ENCODE measurements around the gene PCNX2.

PCNX2 gene

GRCh38 chr1:233327651-233328141 is 32.2 kb upstream of the PCNX2 start, which contains the start of gene MAP3K21:
Gene MAP3K21 (plus strand): TSS chr1:233327724. CDS start chr1:233328029, 305 bp downstream.
- FAIRE-seq (no peak), DNase-seq (ENCODE audit: insufficient read length, low spot score) (no peak)
- peak; percentile 74 for TF ChIP-seq POLR2A (IDR thresholded peaks at IDR 0.05; ENCODE audit: low read depth, low read length)

- FAIRE-seq, result no peak
Observed at GRCh38 chr1:233326811-233327650, 31.5 kb upstream of the PCNX2 start.

GRCh38 chr1:233326319-233326718 is 30.8 kb upstream of the PCNX2 start:
- FAIRE-seq (no peak), DNase-seq (ENCODE audit: insufficient read length, low spot score) (no peak)
- no peak for TF ChIP-seq POLR2A (IDR thresholded peaks at IDR 0.05; ENCODE audit: low read depth, low read length)

More at GRCh38 chr1:233326811-233327650, 31.5 kb upstream of the PCNX2 start:
- peak; percentile 87 for DNase-seq (ENCODE audit: insufficient read length, low spot score)
- no peak for TF ChIP-seq POLR2A (IDR thresholded peaks at IDR 0.05; ENCODE audit: low read depth, low read length)

- FAIRE-seq, result no peak
Observed at GRCh38 chr1:233323718-233324117, 28.2 kb upstream of the PCNX2 start.

GRCh38 chr1:233320023-233320422 is 24.5 kb upstream of the PCNX2 start:
- no peak for TF ChIP-seq POLR2A (IDR thresholded peaks at IDR 0.05; ENCODE audit: low read depth, low read length)
- DNase-seq (ENCODE audit: insufficient read length, low spot score), result no peak
- no peak for FAIRE-seq

More at GRCh38 chr1:233323718-233324117, 28.2 kb upstream of the PCNX2 start:
- TF ChIP-seq POLR2A (IDR thresholded peaks at IDR 0.05; ENCODE audit: low read depth, low read length), result no peak
- no peak for DNase-seq (ENCODE audit: insufficient read length, low spot score)

- DNase-seq (ENCODE audit: insufficient read length, low spot score), result no peak
- no peak for FAIRE-seq
- no peak for TF ChIP-seq POLR2A (IDR thresholded peaks at IDR 0.05; ENCODE audit: low read depth, low read length)
Observed at GRCh38 chr1:233319272-233319671, 23.7 kb upstream of the PCNX2 start.

GRCh38 chr1:233316473-233316872 is 20.9 kb upstream of the PCNX2 start:
- no peak for TF ChIP-seq POLR2A (IDR thresholded peaks at IDR 0.05; ENCODE audit: low read depth, low read length)
- FAIRE-seq, result no peak
- no peak for DNase-seq (ENCODE audit: insufficient read length, low spot score)

- DNase-seq (ENCODE audit: insufficient read length, low spot score) (no peak), FAIRE-seq (no peak)
- no peak for TF ChIP-seq POLR2A (IDR thresholded peaks at IDR 0.05; ENCODE audit: low read depth, low read length)
Observed at GRCh38 chr1:233315718-233316301, 20.3 kb upstream of the PCNX2 start.

- DNase-seq (ENCODE audit: insufficient read length, low spot score), result no peak
- FAIRE-seq, result peak; percentile 36
- TF ChIP-seq POLR2A (IDR thresholded peaks at IDR 0.05; ENCODE audit: low read depth, low read length), result no peak
Observed at GRCh38 chr1:233313434-233314155, 18.1 kb upstream of the PCNX2 start.

- peak; percentile 48 for FAIRE-seq
- TF ChIP-seq POLR2A (IDR thresholded peaks at IDR 0.05; ENCODE audit: low read depth, low read length), result no peak
- no peak for DNase-seq (ENCODE audit: insufficient read length, low spot score)
Observed at GRCh38 chr1:233304489-233305102, 9.1 kb upstream of the PCNX2 start.

- no peak for DNase-seq (ENCODE audit: insufficient read length, low spot score)
- TF ChIP-seq POLR2A (IDR thresholded peaks at IDR 0.05; ENCODE audit: low read depth, low read length), result no peak
- FAIRE-seq, result no peak
Observed at GRCh38 chr1:233300326-233300725, 4.8 kb upstream of the PCNX2 start.

GRCh38 chr1:233299450-233299849 is 3.9 kb upstream of the PCNX2 start:
- DNase-seq (ENCODE audit: insufficient read length, low spot score) (no peak), FAIRE-seq (no peak)

GRCh38 chr1:233295975-233296322 is 424 bp upstream of the PCNX2 start:
- TF ChIP-seq POLR2A (IDR thresholded peaks at IDR 0.05; ENCODE audit: low read depth, low read length), result no peak
- FAIRE-seq, result no peak
- no peak for DNase-seq (ENCODE audit: insufficient read length, low spot score)

More at GRCh38 chr1:233299450-233299849, 3.9 kb upstream of the PCNX2 start:
- TF ChIP-seq POLR2A (IDR thresholded peaks at IDR 0.05; ENCODE audit: low read depth, low read length), result no peak

GRCh38 chr1:233294913-233295236 is 650 bp downstream of the PCNX2 start:
- DNase-seq (ENCODE audit: insufficient read length, low spot score) (peak; percentile 34), FAIRE-seq (peak; percentile 11)
- TF ChIP-seq POLR2A (IDR thresholded peaks at IDR 0.05; ENCODE audit: low read depth, low read length), result no peak; the same call in 1 of the 2 replicates
